Calu3 (cell line): Measurements from ENCODE around the gene AFAP1. TPM values are rescaled to one million over a fixed set of nuclear protein-coding genes. Genes with fewer than 3 reads are reported as not detected.

Experiments
- BruUV-seq: library from RNA; stranded (reverse); fragments of 400-500 nt; replicated peaks from 2 replicates; lab custom pipeline; 2021; lab: Mats Ljungman, UMichigan
- CTCF ChIA-PET: fragments of 300-600 bp; sonication (Branson Sonifier 250); formaldehyde crosslinking; loops from one replicate; lab custom pipeline; 2022; ENCODE audit warnings: antibody characterized with exemption; lab: Charles Lee
- DNase-seq: peaks from one replicate; pipeline ENCODE4 v3.0.0; 2022
- H3K27ac Mint-ChIP-seq: one replicate; pipeline ENCODE4 v1.8.0; 2022; ENCODE audit warnings: mixed read lengths; ENCODE audit not compliant: unreplicated experiment
- H3K27me3 Mint-ChIP-seq: one replicate; pipeline ENCODE4 v1.8.0; 2022; ENCODE audit warnings: mixed read lengths; ENCODE audit not compliant: unreplicated experiment
- H3K36me3 Mint-ChIP-seq: one replicate; pipeline ENCODE4 v1.8.0; 2022; ENCODE audit warnings: mild to moderate bottlenecking, moderate library complexity, mixed read lengths; ENCODE audit not compliant: insufficient read depth, unreplicated experiment
- H3K4me1 Mint-ChIP-seq: one replicate; pipeline ENCODE4 v1.8.0; 2022; ENCODE audit warnings: mild to moderate bottlenecking, low read depth, mixed read lengths; ENCODE audit not compliant: unreplicated experiment
- H3K4me3 Mint-ChIP-seq: one replicate; pipeline ENCODE4 v1.8.0; 2022; ENCODE audit warnings: mild to moderate bottlenecking, low read depth, moderate library complexity, mixed read lengths; ENCODE audit not compliant: unreplicated experiment
- H3K9me3 Mint-ChIP-seq: one replicate; pipeline ENCODE4 v1.8.0; 2022; ENCODE audit warnings: low read depth, mixed read lengths; ENCODE audit not compliant: unreplicated experiment
- intact Hi-C: fragments of 100-400 bp; cut with micrococcal nuclease; formaldehyde crosslinking; loops from one replicate; pipeline ENCODE4 v1.10.0; 2022; ENCODE audit not compliant: unreplicated experiment
- total RNA-seq: library from RNA; stranded (reverse); gene quantifications from 2 replicates; pipeline ENCODE4 v1.2.3, GENCODE V29; 2022
- TF ChIP-seq, protein P1 (sequence below): fragments of 200-600 bp; IDR thresholded peaks from one replicate; pipeline ENCODE4 v1.8.0; 2022; ENCODE audit warnings: antibody characterized with exemption; ENCODE audit not compliant: unreplicated experiment

The AFAP1 gene
- total RNA-seq, 1 experiment from 2014 or later = 40.1 TPM

DNA sequence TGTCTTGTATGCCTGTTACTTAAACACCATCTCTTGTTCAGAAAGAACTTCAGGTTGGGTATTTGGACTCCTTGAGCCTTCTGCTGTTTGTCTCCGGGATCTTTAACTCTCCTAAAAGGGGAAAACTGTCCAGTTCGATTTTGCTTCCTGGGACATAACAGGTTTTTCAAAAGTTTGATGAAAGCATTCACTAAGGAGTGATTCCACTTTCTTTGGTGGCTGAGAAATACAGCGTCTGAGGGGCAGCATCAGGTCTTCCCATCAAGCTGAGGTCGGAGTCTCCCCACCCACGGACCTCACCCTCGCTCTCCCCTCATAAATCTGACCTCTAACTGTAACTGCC is 1.4 kb downstream of the AFAP1 start:
- no peak for DNase-seq
- peaks cover 24% of the 10 kb centered on the region for H3K4me1 Mint-ChIP-seq
- CTCF ChIA-PET = interaction anchor here (0.6 to 1.9 kb wide), 7 partner anchors 9 to 115 kb away, joined by 3 to 6 read pairs (median 3); no protein-coding TSS in a partner anchor
- H3K4me3 Mint-ChIP-seq = peak overlapping the region; percentile 82
- peak overlapping the region; percentile 50 for H3K27ac Mint-ChIP-seq
- intact Hi-C loops = loop anchor here (5.0 kb wide), 1 partner anchor 34 kb away; no protein-coding TSS in a partner anchor
- H3K36me3 Mint-ChIP-seq = peaks cover 38% of the 10 kb centered on the region
- TF ChIP-seq, protein P1, sequence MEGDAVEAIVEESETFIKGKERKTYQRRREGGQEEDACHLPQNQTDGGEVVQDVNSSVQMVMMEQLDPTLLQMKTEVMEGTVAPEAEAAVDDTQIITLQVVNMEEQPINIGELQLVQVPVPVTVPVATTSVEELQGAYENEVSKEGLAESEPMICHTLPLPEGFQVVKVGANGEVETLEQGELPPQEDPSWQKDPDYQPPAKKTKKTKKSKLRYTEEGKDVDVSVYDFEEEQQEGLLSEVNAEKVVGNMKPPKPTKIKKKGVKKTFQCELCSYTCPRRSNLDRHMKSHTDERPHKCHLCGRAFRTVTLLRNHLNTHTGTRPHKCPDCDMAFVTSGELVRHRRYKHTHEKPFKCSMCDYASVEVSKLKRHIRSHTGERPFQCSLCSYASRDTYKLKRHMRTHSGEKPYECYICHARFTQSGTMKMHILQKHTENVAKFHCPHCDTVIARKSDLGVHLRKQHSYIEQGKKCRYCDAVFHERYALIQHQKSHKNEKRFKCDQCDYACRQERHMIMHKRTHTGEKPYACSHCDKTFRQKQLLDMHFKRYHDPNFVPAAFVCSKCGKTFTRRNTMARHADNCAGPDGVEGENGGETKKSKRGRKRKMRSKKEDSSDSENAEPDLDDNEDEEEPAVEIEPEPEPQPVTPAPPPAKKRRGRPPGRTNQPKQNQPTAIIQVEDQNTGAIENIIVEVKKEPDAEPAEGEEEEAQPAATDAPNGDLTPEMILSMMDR = no peak
- TSS peak; percentile 36 for BruUV-seq
- no peaks in the 10 kb centered on the region for H3K9me3 Mint-ChIP-seq
- no peaks in the 10 kb centered on the region for H3K27me3 Mint-ChIP-seq

DNA sequence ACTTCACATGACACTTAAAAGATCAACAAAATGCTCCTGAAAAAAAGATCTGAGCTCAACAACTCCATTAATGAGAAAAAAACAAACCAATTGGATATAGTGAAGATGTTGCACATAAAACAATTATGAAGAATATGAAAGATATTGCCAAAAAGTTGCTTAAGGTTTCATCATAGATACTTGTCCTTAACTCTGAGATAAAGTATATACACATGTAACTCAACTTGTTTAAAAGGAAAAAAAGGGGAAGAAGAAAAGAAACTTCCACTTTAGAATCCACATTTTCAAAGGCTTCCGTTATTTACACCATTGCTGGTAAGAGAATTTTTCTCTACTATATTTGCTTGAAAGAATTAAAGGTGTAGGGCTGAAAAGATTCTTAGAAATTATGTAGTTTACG is 2.7 kb downstream of the AFAP1 start:
- Mint-ChIP-seq H3K9me3 (no peaks in the 10 kb centered on the region), H3K27ac (no peak overlapping the region), H3K27me3 (no peaks in the 10 kb centered on the region), H3K4me1 (peaks cover 16% of the 10 kb centered on the region), H3K36me3 (peaks cover 36% of the 10 kb centered on the region), H3K4me3 (peak overlapping the region; percentile 82)
- CTCF ChIA-PET = interaction anchor here (1.0 to 1.9 kb wide), 4 partner anchors 19 to 46 kb away, joined by 3 to 6 read pairs (median 4); no protein-coding TSS in a partner anchor
- TF ChIP-seq, protein P1 = no peak
- no peak for DNase-seq
- no TSS peak for BruUV-seq
- intact Hi-C loops = loop anchor here (5.0 kb wide), 1 partner anchor 35 kb away; no protein-coding TSS in a partner anchor

DNA sequence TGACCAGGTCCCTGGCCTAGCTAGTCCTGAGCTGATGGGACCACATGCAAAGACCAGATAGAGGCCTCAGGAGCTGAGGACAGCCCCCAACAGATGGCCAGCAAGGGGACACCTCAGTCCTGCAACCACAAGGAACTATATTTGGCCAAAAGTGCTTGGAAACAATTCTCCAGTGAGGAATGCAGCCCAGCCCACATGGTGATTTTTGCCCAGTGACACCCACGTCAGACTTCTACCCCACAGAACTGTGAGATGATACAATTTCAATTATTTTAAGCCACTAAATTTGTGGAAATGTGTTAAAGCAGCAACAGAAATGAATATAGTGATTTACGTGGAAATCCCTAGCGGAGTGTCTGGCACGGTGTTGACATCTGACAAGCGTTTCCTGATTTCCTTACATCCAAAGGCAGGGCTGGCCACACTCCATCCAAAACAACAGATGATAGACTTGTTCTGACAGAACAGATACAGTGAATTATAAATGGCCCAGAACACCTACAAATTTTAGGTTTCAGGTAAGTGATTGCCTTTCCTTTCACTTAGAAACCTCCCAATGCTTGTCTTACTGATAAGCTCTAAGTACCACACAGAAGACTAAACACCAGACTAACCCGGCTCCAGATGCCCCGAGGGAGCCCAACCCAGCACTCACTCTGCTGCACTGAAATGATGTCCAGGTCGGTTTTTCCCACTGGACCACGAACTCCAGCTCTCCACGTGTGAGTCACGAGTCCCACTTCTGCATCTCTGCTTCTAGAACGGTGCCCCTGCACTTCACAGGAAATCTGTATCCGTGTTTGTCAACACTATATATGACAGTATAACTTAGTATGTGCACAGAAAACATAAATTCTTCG is 5.8 kb downstream of the AFAP1 start:
- peaks cover 24% of the 10 kb centered on the region for H3K4me1 Mint-ChIP-seq
- TF ChIP-seq, protein P1 = no peak
- H3K27me3 Mint-ChIP-seq = no peaks in the 10 kb centered on the region
- peaks cover 24% of the 10 kb centered on the region for H3K36me3 Mint-ChIP-seq
- DNase-seq = no peak
- H3K27ac Mint-ChIP-seq = no peak overlapping the region
- intact Hi-C loops = no loop called here
- H3K4me3 Mint-ChIP-seq = no peak overlapping the region
- H3K9me3 Mint-ChIP-seq = no peaks in the 10 kb centered on the region
- CTCF ChIA-PET = no interaction called here
- BruUV-seq = no TSS peak

DNA sequence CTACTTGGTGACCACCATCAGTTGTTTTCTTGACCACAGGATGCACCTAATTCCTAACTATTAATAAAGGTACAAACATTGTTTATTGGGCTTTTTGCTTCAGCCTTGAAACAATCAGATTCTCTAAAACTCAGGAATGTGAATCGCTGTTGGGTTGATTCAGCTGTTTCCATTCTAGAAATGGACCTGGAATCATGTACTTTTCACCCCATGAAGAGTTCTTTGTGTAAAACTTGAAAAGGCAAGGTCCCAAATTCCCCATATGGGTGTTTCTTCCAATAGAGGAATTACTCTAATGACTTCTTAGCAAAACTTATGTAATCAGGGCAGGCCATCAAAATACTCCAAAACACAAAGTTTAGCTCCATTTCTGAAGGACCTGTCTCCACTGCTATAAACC is 7.4 kb downstream of the AFAP1 start:
- peaks cover 27% of the 10 kb centered on the region for H3K4me1 Mint-ChIP-seq
- no peaks in the 10 kb centered on the region for H3K9me3 Mint-ChIP-seq
- CTCF ChIA-PET = no interaction called here
- H3K4me3 Mint-ChIP-seq = no peak overlapping the region
- TF ChIP-seq, protein P1 = no peak
- no peak for DNase-seq
- no TSS peak for BruUV-seq
- H3K27me3 Mint-ChIP-seq = no peaks in the 10 kb centered on the region
- H3K27ac Mint-ChIP-seq = no peak overlapping the region
- peaks cover 10% of the 10 kb centered on the region for H3K36me3 Mint-ChIP-seq
- intact Hi-C loops = no loop called here
